ENCODE results near the gene MARCO. TPM values are rescaled to one million over a fixed set of nuclear protein-coding genes. Genes with fewer than 3 reads are reported as not detected.
"Not testable (repeated sequence)": the region's sequence is repeated elsewhere in the genome, so short reads cannot be mapped to it uniquely, and the experiment has no call there.

The MARCO gene
- total and polyA plus RNA-seq, 12 donors = 0.44 to 149 (median 34.4) TPM

- Histone ChIP-seq H3K4me1 (replicated peaks in 1 of 2) (no peaks in the 10 kb centered on the region), H3K36me3 (replicated peaks in 1 of 2) (no peaks in the 10 kb centered on the region), H3K9me3 (replicated peaks in 1 of 3) (no peaks in the 10 kb centered on the region), H3K27me3 (no peaks in the 10 kb centered on the region), H3K27ac (no peak overlapping the region), H3K4me3 (no peak overlapping the region)
- DNase-seq = peak in 3 of 7 donors; percentile 2 to 36 (median 8)
- intact Hi-C loops (cut with DNase I) = no loop called here
- 75 to 89% (median 82%) methylated on average over 13 of the region's 13 CpGs for WGBS, 4 donors
- TF ChIP-seq CTCF (IDR thresholded peaks at IDR 0.05) = no peak
- TF ChIP-seq POLR2A (IDR thresholded peaks at IDR 0.05) = no peak
Observed at GRCh38 chr2:118992740-118993391, 50.9 kb downstream of the MARCO start.

GRCh38 chr2:118993392-118993752, 51.4 kb downstream of the MARCO start:
- Histone ChIP-seq H3K36me3 (replicated peaks in 1 of 2) (no peaks in the 10 kb centered on the region), H3K27ac (no peak overlapping the region), H3K4me1 (replicated peaks in 1 of 2) (no peaks in the 10 kb centered on the region), H3K27me3 (no peaks in the 10 kb centered on the region), H3K4me3 (no peak overlapping the region), H3K9me3 (replicated peaks in 1 of 3) (no peaks in the 10 kb centered on the region)
- no peak for DNase-seq
- intact Hi-C loops (cut with DNase I) = no loop called here
- no peak for TF ChIP-seq POLR2A (IDR thresholded peaks at IDR 0.05)
- TF ChIP-seq CTCF (IDR thresholded peaks at IDR 0.05) = no peak
- WGBS, 4 donors = 79 to 84% (median 81%) methylated on average over 4 of the region's 4 CpGs

- TF ChIP-seq CTCF (IDR thresholded peaks at IDR 0.05) (no peak), POLR2A (IDR thresholded peaks at IDR 0.05) (no peak)
- Histone ChIP-seq H3K27me3 (no peaks in the 10 kb centered on the region), H3K9me3 (replicated peaks in 1 of 3) (no peaks in the 10 kb centered on the region), H3K4me1 (replicated peaks in 1 of 2) (no peaks in the 10 kb centered on the region), H3K4me3 (no peak overlapping the region), H3K36me3 (replicated peaks in 1 of 2) (no peaks in the 10 kb centered on the region), H3K27ac (no peak overlapping the region)
- intact Hi-C loops (cut with DNase I) = no loop called here
- 74 to 87% (median 79%) methylated on average over 14 of the region's 14 CpGs for WGBS, 4 donors
- no peak for DNase-seq
Observed at GRCh38 chr2:118994172-118994700, 52.2 kb downstream of the MARCO start.

GRCh38 chr2:118994778-118995177, 52.8 kb downstream of the MARCO start:
- Histone ChIP-seq H3K9me3 (replicated peaks in 1 of 3) (no peaks in the 10 kb centered on the region), H3K4me3 (no peak overlapping the region), H3K36me3 (replicated peaks in 1 of 2) (no peaks in the 10 kb centered on the region), H3K27ac (no peak overlapping the region), H3K4me1 (replicated peaks in 1 of 2) (no peaks in the 10 kb centered on the region), H3K27me3 (no peaks in the 10 kb centered on the region)
- no peak for DNase-seq
- intact Hi-C loops (cut with DNase I) = no loop called here
- no peak for TF ChIP-seq CTCF (IDR thresholded peaks at IDR 0.05)
- TF ChIP-seq POLR2A (IDR thresholded peaks at IDR 0.05) = no peak
- 74 to 90% (median 83%) methylated on average over 2 of the region's 2 CpGs for WGBS, 4 donors

- H3K36me3 ChIP-seq (replicated peaks in 1 of 2); intact Hi-C loops (cut with DNase I); H3K9me3 ChIP-seq (replicated peaks in 1 of 3); H3K4me1 ChIP-seq (replicated peaks in 1 of 2); H3K27me3 ChIP-seq; H3K27ac ChIP-seq; H3K4me3 ChIP-seq: not testable (repeated sequence)
- WGBS, 4 donors = 93 to 96% methylated on average over 3 to 4 of the region's 4 CpGs; no CpG with 5 or more reads in 2 of the 4 donors
- DNase-seq = peak in 1 of 7 donors; percentile 4
Observed at GRCh38 chr2:119003856-119004255, 61.9 kb downstream of the MARCO start.
